Effector CD4-positive, alpha-beta T cell (primary cell): ENCODE measurements around the gene GABRB3.
"Not testable (repeated sequence)": the region's sequence is repeated elsewhere in the genome, so short reads cannot be mapped to it uniquely, and the experiment has no call there.

Experiments used
- DNase-seq: peaks from one replicate; pipeline ENCODE4 v3.0.0-alpha.2; 2020

The GABRB3 gene

DNA sequence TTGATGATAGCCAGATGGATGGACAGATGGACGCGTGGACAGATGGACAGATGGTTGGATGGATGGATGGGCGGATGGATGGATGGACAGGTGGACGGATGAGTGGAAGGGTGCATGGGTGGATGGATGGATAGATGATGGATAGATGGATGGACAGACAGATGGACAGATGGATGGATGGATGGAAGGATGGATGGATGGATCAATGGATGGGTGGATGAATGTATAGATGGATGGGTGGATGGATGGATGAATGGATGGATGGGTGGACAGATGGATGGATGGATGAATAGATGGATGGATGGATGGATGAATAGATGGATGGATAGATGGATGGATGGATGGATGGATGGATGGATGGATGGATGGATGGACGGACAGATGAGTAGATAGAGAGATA, 40.9 kb downstream of the GABRB3 start:
- DNase-seq, result no peak

DNA sequence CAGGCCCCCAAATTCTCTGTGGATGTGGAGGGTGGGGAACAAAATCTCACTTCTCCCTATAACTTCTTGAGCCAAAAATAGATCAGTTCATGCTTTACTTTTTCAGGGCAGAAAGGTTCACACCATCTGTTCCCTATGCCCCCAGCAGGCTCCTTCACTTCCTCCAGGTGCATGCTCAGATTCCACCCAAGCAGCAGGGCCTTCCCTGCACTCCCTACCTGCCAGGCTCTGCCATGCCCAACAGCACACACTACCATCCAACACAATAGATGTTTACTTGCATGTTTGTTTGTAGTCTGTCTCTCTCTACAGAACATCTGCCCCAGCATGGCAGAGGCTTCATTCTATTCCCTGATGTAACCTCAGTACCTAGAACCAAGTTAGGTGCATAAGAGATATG, 43.3 kb downstream of the GABRB3 start:
- no peak for DNase-seq

DNA sequence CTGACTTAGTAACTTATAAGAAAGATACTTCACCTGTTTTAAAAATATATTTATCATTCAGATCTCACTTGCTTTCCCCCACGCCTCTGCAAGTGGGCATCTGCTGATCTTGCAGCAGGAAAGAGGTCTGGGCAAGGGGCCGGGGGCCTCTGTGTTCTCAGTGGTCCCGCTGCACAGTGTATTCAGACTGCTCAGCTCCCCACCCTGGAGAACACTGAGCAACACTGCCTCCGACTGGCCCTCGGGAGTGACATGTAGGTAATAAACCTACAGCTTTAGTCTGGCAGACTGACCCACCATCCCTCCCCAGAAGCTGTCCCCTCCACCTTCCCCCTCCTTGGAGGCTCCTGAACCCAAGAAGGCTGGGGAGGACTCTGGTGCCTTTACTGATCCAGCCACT, 43.8 kb downstream of the GABRB3 start:
- DNase-seq, result no peak

DNA sequence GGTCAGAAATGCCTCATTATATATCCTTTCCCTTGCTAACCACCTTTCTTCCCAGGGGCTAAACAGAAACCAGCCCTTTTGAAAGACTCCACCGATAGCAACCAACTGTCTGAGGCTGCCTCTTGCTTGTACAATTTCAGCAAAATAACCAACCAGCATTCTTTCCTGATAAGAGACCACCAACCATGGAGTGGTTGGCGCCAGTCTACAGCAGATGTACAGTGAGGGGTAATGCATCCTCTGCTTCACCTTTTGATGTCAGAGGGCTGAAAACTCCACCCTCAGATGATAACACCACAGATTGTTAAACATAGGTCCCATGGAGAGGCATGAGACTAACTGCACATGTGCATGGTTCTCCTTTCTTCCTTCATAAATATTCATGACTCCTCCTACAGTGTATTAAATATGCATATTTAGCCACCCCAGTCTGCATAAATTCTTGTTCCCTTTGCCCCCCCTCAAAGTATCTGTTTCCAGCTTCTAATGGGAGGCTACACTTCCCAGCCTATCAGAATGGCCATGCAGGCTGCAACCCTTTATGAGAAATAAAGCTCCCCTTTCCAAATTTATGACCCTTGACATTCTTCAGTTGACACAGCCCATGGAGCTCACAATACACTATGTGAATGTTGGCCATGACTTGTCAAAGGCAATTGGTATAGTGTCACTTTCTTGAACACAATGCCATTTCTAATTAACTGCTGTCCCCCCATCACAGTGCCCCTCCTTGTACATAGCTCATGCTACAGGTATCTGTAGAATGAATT, 48.3 kb downstream of the GABRB3 start:
- DNase-seq, result no peak

DNA sequence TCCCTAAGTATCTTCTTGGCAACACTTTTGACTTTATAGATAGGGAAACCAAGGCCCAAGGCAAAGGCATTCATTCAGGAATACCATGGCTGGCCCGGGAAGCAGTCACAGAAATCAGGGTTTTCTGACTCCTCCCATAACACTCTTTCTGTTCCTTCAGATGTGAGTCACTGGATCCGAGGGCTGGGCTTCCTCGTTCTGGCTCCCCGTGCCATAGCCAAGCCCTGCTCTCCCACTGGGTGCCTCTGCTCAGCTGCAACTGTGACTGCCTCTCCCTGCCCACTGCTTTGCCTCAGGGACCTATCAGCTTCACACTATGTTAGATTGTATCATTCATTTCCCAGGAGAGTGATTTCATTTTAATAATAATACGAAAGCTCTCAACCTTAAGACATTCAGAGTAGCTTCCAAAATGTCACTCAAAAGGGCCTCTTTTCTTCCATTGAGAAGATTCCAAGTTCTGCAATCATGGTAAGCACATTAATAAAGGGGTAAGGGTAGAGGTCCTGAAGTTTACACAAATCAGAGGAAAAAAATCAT, 50.2 kb downstream of the GABRB3 start:
- DNase-seq, result no peak

DNA sequence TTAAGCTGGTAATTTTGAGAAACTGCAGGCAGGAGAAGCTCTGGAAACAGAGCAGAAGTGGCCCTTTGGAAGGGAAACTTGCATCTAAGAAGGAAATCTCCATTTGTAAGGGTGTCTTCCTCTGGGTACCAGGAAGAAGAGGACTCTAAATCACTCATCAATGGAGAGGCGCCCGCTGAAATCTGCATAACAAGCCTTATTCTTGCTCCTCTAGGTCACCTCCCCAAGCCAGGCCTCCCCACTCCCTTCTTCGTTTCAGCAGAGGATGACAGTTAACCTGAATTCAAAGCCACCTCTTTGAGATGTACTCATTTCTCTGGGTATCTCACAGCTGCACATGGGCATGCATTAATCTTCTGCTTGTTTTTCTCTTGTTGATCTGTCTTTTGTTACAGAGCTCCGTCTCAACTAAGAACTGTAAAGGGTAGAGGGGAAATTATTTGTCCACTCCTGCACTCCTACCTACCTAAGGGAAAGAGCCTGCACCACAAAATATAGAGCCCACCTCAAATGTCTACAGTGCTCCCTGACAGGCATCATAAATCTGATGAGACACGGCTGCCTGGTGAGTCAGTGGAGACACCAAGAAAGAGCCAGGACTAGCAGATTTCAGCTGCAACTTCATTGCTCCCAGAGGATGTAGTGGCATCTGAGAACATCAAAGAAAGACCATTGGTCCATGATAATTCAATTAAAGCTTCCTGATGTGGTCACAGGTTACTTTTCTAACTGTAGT, 51.5 kb downstream of the GABRB3 start:
- DNase-seq, result no peak

DNA sequence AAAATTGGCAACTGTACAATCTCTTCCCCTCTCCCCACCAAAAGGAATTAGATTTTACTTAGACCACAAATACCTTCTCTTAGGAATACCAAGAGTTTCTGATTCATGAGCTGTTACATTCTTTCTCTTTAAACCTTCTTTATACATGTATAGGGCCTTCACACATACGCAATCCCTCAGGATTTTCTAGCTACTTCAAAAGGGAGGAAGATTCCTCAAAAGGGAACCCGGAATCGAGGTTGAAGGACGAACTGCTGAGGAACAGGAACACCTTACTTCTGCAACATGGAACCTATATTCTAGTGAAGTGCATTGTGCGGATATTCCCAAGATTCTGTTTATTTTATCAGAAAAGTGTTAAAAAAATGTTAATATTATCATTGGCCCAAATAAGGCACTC, 52.3 kb downstream of the GABRB3 start:
- no peak for DNase-seq

DNA sequence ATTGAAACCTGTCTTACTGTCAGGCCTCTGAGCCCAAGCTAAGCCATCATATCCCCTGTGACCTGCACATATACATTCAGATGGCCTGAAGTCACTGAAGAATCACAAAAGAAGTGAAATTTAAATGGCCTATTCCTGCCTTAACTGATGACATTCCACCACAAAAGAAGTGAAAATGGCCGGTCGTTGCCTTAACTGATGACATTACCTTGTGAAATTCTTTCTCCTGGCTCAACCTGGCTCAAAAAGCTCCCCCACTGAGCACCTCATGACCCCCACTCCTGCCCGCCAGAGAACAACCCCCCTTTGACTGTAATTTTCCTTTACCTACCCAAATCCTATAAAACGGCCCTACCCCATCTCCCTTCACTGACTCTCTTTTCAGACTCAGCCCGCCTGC, 53.0 kb downstream of the GABRB3 start:
- not testable (repeated sequence) for DNase-seq

DNA sequence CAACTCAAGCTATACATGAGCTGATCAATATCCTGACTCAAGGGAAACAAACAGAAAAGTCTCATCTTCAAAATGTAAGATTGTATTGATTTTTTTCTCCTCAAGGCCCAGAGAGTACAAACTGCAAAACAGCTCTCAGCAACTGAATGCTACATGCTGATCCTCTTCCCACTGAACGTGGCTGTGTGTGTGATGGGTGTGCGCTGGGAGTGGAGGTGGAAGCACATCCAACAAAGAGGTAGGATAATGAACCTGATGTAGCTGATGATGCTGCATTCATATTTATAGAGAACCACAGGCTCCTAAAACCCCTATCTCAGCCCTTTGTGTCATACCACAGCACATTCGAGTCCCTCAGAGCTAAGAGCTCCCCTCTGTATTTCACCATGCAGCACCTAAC, 56.8 kb downstream of the GABRB3 start:
- DNase-seq, result no peak

DNA sequence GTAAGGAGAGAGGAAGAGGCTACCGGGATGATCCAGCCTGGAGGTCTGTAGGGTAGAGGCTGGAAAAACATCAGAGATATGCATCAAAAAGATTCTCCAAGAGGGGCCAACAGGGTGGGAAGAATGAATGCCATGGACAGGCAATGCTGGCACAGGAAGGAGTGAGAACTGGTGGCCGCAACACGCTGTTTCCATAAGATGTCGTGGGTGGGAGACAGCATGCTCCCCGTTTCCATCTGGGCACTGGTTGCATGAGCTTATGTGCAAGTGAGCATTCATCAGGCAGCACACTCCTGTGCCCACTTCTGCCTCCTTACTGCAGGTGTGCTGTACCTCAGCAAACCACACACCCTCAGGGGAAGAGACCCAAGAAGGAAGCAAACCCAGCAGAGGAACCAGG, 59.4 kb downstream of the GABRB3 start:
- DNase-seq, result no peak

DNA sequence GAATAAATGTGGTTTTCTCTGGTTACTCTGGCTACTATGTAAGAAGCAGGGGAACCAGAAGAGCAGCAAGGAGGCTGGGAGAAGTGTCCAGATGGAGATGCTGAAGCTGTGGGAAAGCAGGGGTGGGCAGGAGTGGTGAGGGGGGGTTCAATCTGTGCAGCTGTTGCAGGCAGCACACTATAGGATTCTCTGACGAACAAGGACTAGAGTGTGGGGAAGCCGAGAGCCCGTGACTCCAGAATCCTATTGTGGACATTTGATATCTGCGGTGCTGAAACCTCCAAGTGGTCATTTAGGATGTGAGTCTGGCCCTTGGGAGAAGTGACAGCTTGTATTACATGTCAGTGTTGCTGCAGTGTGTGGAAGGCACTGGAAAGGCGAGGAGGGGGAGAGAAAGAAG, 60.5 kb downstream of the GABRB3 start:
- no peak for DNase-seq

DNA sequence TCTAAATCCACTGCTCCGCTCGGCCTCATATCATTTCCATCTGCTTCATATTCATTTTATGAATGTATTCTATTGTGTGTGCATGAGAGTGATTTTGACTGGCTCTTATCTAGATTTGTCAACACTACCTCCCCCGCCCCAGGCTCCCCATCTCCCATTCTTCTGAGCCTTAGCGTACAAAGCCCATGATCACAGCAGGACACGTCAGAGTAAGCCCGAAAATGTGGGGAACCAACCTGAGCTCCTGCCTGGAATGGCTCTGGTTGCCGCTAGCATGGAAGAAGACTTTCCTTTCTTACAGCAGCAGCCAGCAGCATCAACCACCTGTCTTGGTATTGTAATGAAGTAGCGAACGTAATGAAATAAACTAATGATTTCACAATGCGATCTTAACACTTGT, 61.4 kb downstream of the GABRB3 start:
- DNase-seq, result no peak

DNA sequence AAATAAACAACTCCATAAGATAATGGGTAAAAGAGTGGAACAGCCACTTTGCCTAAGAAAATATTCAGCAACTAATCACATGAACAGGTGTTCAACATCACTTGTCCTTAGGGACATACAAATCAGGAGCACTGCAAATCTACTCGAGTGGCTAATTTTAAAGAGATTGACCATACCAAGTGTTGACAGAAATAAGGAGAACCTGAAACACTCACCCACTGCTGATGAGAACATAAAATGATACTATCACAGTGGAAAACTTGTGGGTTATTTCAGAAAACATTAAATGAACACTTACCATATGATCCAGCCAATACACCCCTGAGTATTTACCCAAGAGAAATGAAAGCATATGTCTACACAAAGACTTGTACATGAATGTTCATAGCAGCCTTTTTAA, 70.5 kb downstream of the GABRB3 start:
- no peak for DNase-seq

DNA sequence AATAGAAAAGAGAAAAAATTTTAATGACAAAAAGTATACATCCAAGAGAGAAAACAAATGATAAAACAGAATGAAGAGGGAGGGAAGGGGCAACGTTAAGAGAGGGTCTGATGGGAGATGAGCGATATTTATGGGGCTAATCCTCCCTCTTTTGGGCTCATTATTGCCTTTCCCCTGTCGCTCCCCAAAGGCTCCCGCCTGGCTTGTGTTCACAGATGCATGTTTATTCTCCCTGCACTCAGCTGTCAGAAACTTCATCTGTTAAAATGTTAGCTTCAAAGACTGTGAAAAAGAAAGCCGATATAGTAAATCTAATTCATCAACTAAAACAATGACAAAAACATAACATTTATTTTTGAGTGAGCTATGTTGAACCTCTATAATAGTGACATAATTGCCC, 74.3 kb downstream of the GABRB3 start:
- no peak for DNase-seq

DNA sequence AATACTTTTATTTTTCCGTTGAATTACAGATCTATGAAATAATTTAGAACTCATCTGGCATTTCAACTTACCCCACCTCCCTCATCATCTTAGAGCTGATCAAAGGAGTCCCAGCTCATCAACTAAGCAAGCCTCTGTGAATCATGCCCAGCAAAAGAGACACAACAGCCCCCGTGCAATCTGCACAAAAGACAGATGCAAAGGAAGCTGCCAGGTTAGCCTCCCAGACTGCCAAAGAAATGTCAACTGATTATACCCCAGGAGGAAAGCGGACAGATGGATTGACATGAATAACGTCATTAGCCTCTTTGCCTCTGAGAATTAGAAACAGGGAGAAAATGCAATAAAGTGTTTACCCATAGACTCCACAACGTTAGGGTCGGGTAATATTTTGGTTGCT, 75.0 kb downstream of the GABRB3 start:
- no peak for DNase-seq

DNA sequence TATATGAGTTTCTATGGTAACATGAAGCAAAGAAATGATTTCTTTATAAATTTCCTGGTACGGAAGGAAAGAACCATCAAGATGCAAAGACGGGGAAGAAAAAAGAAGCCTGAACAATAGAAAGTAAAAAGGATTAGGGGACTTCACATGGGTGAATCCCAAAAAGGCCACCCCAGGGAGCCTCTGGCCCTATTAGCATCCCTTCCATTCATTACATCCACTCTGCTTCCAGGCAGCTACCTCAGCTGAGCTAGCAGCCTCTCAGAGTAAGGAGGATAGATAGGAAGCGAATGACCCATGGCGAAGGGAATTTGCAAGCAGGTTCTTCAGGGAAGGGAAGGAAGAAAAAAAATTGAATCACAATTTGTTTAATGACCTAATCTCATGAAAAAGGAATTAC, 81.6 kb downstream of the GABRB3 start:
- no peak for DNase-seq

DNA sequence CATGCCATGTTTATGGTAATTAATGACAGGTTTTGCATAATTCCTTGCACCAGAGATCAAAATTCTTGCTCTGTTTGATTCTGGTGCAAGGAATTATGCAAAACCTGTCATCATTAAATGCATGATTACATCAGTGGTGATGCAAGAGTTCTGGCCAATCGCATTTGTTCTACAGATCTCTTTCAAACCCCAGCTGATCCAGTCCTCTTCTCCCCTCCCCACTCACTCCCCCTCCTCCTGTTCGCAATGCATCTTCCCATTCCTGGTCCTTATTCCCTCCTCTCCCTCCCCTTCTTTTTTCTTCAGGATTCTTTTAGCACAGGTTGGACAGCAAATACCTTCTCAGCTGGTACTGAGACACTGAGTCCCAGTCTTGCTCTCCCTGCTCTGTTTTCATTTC, 82.1 kb downstream of the GABRB3 start:
- DNase-seq, result no peak

DNA sequence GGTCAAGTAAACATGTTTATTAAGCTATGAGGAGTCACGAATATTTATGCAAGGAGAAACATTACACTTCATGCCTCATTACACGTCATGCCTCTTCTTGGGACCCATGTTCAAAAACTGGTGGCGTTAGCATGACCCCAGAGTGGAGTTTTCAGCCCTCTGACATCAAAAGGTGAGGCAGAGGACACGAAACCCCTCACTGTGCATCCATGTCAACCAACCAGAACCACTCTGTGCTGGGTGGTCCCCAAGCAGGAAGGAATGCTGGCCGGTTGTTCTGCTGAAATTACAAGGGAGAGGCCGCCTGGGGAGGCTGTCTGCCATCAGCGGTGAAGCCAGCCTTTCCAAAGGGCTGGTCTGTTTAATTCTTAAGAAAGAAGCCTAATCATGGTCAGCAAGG, 83.4 kb downstream of the GABRB3 start:
- DNase-seq, result no peak

DNA sequence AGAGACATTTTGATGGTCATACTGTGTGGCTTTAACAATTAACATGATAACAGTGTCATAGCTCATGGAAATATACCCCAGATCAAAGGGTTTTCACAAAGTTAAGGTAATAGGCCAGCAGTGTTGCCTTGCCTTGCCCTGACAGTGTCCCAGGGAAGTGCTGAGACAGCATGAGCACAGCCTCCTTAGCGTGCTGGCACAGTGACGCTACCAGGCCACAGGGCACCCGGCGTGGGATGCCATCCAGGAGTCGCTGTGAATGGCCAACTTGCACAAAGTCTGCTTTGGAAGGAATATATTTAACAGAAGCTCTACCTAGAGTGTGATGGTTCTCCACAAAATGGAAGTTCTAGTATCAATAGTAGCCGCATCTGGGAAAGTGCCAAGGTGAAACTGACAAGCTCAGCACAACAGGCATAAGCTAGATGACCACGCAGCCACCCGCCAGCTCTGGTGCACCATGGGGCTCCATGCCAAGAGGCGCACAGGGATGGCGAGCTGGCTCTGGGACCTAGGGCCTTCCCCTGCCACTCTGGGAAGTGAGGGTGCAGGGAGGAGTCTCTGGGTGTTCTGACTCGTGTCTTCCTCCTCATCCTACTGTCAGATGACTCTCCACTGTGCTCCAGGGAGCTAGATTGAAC, 86.2 kb downstream of the GABRB3 start:
- no peak for DNase-seq

DNA sequence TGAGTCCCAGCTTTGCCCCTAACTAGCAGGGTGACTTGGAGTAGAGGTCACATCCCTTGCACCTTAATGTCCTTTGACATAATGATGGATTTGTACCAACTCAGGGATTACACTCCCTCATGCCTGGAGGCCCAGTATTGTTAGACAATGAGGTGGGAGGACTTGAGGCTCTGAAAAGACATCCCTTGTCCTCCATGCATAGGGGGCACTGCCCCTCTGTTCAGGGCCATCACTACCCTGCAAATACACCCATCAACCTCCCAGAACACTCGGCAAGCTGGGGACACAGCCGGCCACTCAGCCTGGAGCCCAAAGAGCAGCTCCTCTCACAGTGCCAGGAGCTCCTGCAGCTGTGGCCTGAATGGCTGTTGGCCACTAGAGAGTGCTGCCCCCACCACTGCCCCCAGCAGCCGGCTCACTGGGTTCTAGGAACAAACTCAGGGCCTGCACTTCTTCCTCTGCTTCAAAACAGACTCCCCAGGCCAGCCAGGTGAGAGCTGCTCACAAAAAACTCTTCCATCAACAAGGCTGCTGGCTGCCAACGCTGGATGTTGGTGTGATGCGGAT, 90.2 kb downstream of the GABRB3 start:
- no peak for DNase-seq

DNA sequence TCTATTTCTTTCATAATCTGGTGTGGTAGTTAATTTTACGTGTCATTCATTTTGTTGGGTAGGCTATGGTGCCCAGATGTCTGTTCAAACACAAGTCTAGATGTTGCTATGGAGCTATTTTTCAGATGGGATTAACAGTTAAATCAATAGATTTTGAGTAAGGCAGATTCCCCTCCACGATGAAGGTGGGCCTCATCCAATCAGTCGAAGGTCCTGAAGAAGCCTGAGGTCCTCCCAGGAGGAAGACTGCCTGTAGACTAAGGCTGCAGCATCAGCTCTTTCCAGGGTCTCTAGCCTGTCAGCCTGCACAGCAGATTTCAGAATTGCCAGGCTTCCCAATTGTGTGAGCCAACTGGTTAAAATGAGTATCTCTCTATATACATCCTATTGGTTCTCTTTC, 92.9 kb downstream of the GABRB3 start:
- no peak for DNase-seq

DNA sequence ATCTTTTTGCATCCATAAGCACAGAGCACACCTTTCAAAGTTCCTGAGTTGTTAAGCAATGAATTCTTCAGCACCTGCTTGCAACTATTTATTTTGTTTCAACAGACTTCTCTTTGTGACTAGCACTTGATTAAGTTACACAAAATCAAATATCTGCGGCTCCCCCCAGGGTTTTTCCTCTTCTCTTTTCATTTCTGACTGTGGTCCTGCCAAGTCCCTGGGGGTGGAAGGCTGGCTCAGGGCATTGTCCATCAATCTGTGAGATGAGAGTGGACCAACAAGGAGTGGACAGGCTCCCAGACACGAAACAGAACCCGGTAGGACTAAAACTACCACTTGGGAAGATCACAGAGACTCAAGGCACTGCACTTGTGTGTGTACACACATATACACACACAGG, 96.8 kb downstream of the GABRB3 start:
- DNase-seq, result no peak

DNA sequence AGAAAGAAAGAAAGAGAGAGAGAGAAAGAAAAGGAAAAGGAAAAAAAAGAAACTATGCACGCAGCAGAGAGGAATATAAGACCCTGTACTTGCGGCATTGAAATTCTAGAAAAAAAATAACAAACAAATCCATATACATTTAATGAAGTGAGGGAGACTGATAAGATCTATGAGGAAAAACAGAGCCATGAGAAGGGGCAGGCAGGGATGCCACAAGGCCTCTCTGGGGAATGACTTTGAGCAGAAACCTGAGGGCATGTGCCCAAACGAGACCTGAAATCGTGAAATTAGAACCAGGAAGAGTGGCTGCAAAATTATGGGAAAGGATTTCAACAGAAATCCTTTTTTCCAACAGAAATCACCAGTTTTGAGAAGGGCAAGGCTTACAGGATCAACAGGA, 98.4 kb downstream of the GABRB3 start:
- no peak for DNase-seq

DNA sequence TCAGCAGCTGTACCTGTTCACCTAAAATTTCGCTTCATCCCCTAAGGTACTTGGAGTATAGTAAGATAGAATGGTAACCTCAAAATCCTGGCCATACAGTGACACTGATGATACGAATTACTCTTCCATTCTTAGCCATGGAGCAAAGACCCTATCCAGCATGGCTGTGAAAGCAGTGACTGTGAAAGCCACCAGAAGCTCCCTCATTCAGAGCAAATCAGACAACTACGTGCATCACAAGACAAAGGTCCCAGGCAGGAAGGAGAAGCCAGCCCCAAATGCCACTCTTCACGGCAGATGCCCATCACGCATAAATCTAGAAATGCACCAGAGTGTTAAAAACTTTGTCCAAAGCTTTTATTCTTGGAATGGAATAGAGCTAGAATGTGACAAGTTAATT, 99.4 kb downstream of the GABRB3 start:
- no peak for DNase-seq
